Measurements from ENCODE around the gene HDAC10.
A peak's percentile ranks its signal among the peaks of the same experiment; 100 is the strongest.

The HDAC10 gene

GRCh38 chr22:50260801-50261614 lies 9.9 kb upstream of the HDAC10 start:
- Histone ChIP-seq H3K27me3 (replicated peaks in 2 of 5; ENCODE audit: control insufficient read depth in 4 of 5, insufficient read depth in 5 of 5, low read length in 4 of 5) (no peaks in the 10 kb centered on the region), H3K4me1 (ENCODE audit: control extremely low read depth in 1 of 4, control insufficient read depth in 4 of 4, insufficient read depth in 4 of 4, low read length in 3 of 4) (peaks cover 0 to 26% (median 24%) of the 10 kb centered on the region in 4 experiments), H3K27ac (ENCODE audit: insufficient read depth in 1 of 2, low read depth in 1 of 2, low read length in 2 of 2, poor library complexity in 1 of 2, severe bottlenecking in 2 of 2) (no peak overlapping the region), H3K4me3 (ENCODE audit: control insufficient read depth in 1 of 7, extremely low read depth in 1 of 7, insufficient read depth in 4 of 7, low read depth in 2 of 7, low read length in 6 of 7) (peak overlapping the region; percentile 13 to 72 (median 61)), H3K9me3 (ENCODE audit: control extremely low read depth in 1 of 5, control insufficient read depth in 4 of 5, insufficient read depth in 2 of 5, low read depth in 1 of 5, low read length in 4 of 5) (no peaks in the 10 kb centered on the region), H3K36me3 (ENCODE audit: control insufficient read depth in 4 of 4, insufficient read depth in 4 of 4, low read length in 3 of 4) (peaks cover 0 to 33% (median 10%) of the 10 kb centered on the region in 4 experiments)
- WGBS (ENCODE audit: insufficient coverage): under 1% methylated on average over 82 of the region's 92 CpGs
- ChIA-PET CTCF (interaction anchor here (1.1 kb wide), 1 partner anchor 9 kb away, joined by 5 read pairs; no protein-coding TSS in a partner anchor), POLR2A (no interaction called here)
- DNase-seq: peak in 2 of 3 donors; percentile 49 to 65

DNA sequence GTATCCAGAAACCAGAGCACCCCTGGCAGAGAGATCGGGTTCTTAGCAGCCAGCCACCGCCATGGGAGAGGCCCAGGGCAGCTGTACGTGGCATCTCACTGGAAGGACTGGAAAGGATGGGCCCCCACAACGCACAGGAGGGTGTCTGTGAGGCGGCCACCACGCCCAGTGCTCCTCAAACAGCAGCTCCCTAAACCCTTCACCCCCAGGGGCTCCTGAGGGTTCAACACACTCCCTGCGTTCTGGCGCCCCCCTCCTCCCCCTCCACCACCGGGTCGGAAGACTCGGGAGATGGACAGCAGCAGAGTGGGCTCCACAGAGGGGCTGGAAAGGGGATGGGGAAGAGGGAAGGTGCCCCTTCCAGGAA lies 9.4 kb upstream of the HDAC10 start:
- Histone ChIP-seq H3K4me3 (ENCODE audit: control insufficient read depth in 1 of 7, extremely low read depth in 1 of 7, insufficient read depth in 4 of 7, low read depth in 2 of 7, low read length in 6 of 7) (peak overlapping the region in 4 of 7 experiments; percentile 61 to 72 (median 64)), H3K4me1 (ENCODE audit: control extremely low read depth in 1 of 4, control insufficient read depth in 4 of 4, insufficient read depth in 4 of 4, low read length in 3 of 4) (peaks cover 0 to 26% (median 24%) of the 10 kb centered on the region in 4 experiments), H3K36me3 (ENCODE audit: control insufficient read depth in 4 of 4, insufficient read depth in 4 of 4, low read length in 3 of 4) (peaks cover 0 to 38% (median 13%) of the 10 kb centered on the region in 4 experiments), H3K27ac (ENCODE audit: insufficient read depth in 1 of 2, low read depth in 1 of 2, low read length in 2 of 2, poor library complexity in 1 of 2, severe bottlenecking in 2 of 2) (no peak overlapping the region), H3K27me3 (replicated peaks in 2 of 5; ENCODE audit: control insufficient read depth in 4 of 5, insufficient read depth in 5 of 5, low read length in 4 of 5) (no peaks in the 10 kb centered on the region), H3K9me3 (ENCODE audit: control extremely low read depth in 1 of 5, control insufficient read depth in 4 of 5, insufficient read depth in 2 of 5, low read depth in 1 of 5, low read length in 4 of 5) (no peaks in the 10 kb centered on the region)
- 50% methylated on average over 4 of the region's 11 CpGs for WGBS (ENCODE audit: insufficient coverage)
- CTCF ChIA-PET: interaction anchor here (1.1 kb wide), 1 partner anchor 8 kb away, joined by 5 read pairs; no protein-coding TSS in a partner anchor
- no peak for DNase-seq
- POLR2A ChIA-PET: no interaction called here

DNA sequence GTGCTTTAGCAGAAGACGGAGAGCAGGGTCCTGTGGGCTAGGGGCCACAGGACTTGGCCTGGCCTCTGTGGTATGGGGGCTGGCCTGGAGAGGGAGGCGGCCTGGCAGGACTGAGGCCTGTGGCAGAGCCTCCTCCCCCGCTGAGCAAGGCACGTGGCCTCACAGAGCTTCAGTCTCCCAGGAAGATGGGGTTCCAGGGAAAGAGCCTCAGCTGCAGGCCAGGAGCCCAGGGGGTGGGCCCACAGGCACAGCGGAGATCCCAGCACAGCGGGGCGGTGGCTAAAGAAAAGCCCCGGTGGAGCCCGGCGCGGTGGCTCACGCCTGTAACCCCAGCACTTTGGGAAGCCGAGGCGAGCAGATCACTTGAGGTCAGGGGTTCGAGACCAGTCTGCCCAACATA lies 8.2 kb upstream of the HDAC10 start:
- no peak overlapping the region for H3K27ac ChIP-seq (ENCODE audit: insufficient read depth in 1 of 2, low read depth in 1 of 2, low read length in 2 of 2, poor library complexity in 1 of 2, severe bottlenecking in 2 of 2)
- 97% methylated on average over 13 of the region's 15 CpGs for WGBS (ENCODE audit: insufficient coverage)
- H3K9me3 ChIP-seq (ENCODE audit: control extremely low read depth in 1 of 5, control insufficient read depth in 4 of 5, insufficient read depth in 2 of 5, low read depth in 1 of 5, low read length in 4 of 5): no peaks in the 10 kb centered on the region
- H3K4me1 ChIP-seq (ENCODE audit: control extremely low read depth in 1 of 4, control insufficient read depth in 4 of 4, insufficient read depth in 4 of 4, low read length in 3 of 4): peaks cover 0 to 26% (median 24%) of the 10 kb centered on the region in 4 experiments
- CTCF ChIA-PET: no interaction called here
- no peak overlapping the region for H3K4me3 ChIP-seq (ENCODE audit: control insufficient read depth in 1 of 7, extremely low read depth in 1 of 7, insufficient read depth in 4 of 7, low read depth in 2 of 7, low read length in 6 of 7)
- no peaks in the 10 kb centered on the region for H3K27me3 ChIP-seq (replicated peaks in 2 of 5; ENCODE audit: control insufficient read depth in 4 of 5, insufficient read depth in 5 of 5, low read length in 4 of 5)
- H3K36me3 ChIP-seq (ENCODE audit: control insufficient read depth in 4 of 4, insufficient read depth in 4 of 4, low read length in 3 of 4): peaks cover 0 to 41% (median 17%) of the 10 kb centered on the region in 4 experiments
- DNase-seq: no peak
- POLR2A ChIA-PET: no interaction called here

GRCh38 chr22:50258361-50259292 lies 7.6 kb upstream of the HDAC10 start:
- no peak for DNase-seq
- no peaks in the 10 kb centered on the region for H3K9me3 ChIP-seq (ENCODE audit: control extremely low read depth in 1 of 5, control insufficient read depth in 4 of 5, insufficient read depth in 2 of 5, low read depth in 1 of 5, low read length in 4 of 5)
- peaks cover 0 to 41% (median 19%) of the 10 kb centered on the region in 4 experiments for H3K36me3 ChIP-seq (ENCODE audit: control insufficient read depth in 4 of 4, insufficient read depth in 4 of 4, low read length in 3 of 4)
- no peak overlapping the region for H3K27ac ChIP-seq (ENCODE audit: insufficient read depth in 1 of 2, low read depth in 1 of 2, low read length in 2 of 2, poor library complexity in 1 of 2, severe bottlenecking in 2 of 2)
- ChIA-PET POLR2A (no interaction called here), CTCF (no interaction called here)
- H3K4me3 ChIP-seq (ENCODE audit: control insufficient read depth in 1 of 7, extremely low read depth in 1 of 7, insufficient read depth in 4 of 7, low read depth in 2 of 7, low read length in 6 of 7): no peak overlapping the region
- no peaks in the 10 kb centered on the region for H3K27me3 ChIP-seq (replicated peaks in 2 of 5; ENCODE audit: control insufficient read depth in 4 of 5, insufficient read depth in 5 of 5, low read length in 4 of 5)
- 98% methylated on average over 18 of the region's 24 CpGs for WGBS (ENCODE audit: insufficient coverage)
- peaks cover 0 to 26% (median 24%) of the 10 kb centered on the region in 4 experiments for H3K4me1 ChIP-seq (ENCODE audit: control extremely low read depth in 1 of 4, control insufficient read depth in 4 of 4, insufficient read depth in 4 of 4, low read length in 3 of 4)

GRCh38 chr22:50257451-50258360 lies 6.6 kb upstream of the HDAC10 start:
- Histone ChIP-seq H3K36me3 (ENCODE audit: control insufficient read depth in 4 of 4, insufficient read depth in 4 of 4, low read length in 3 of 4) (peaks cover 0 to 46% (median 19%) of the 10 kb centered on the region in 4 experiments), H3K4me3 (ENCODE audit: control insufficient read depth in 1 of 7, extremely low read depth in 1 of 7, insufficient read depth in 4 of 7, low read depth in 2 of 7, low read length in 6 of 7) (no peak overlapping the region), H3K27me3 (replicated peaks in 2 of 5; ENCODE audit: control insufficient read depth in 4 of 5, insufficient read depth in 5 of 5, low read length in 4 of 5) (no peaks in the 10 kb centered on the region), H3K27ac (ENCODE audit: insufficient read depth in 1 of 2, low read depth in 1 of 2, low read length in 2 of 2, poor library complexity in 1 of 2, severe bottlenecking in 2 of 2) (no peak overlapping the region), H3K9me3 (ENCODE audit: control extremely low read depth in 1 of 5, control insufficient read depth in 4 of 5, insufficient read depth in 2 of 5, low read depth in 1 of 5, low read length in 4 of 5) (no peaks in the 10 kb centered on the region), H3K4me1 (ENCODE audit: control extremely low read depth in 1 of 4, control insufficient read depth in 4 of 4, insufficient read depth in 4 of 4, low read length in 3 of 4) (peaks cover 0 to 19% (median 17%) of the 10 kb centered on the region in 4 experiments)
- DNase-seq: no peak
- 93% methylated on average over 27 of the region's 31 CpGs for WGBS (ENCODE audit: insufficient coverage)
- CTCF ChIA-PET: no interaction called here
- POLR2A ChIA-PET: no interaction called here

DNA sequence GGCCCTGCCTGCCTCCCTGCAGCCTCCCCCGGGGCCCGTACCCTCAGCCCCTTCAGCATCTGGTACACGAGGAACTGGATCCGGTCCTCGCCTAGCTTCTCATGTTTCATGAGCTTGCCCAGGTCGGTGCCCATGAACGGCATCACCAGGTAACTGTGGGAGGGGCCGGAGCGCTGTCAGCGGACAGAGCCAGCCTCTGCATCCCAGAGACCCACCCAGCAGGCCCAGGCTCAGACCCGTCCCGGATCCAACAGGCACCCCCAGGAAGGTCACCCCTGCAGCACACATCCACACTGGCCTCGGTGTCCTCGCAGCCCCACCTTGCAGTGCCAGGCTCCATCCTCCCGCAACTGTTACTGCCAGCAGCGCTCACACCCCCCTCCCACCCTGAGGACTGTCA lies 6.0 kb upstream of the HDAC10 start:
- over 99% methylated on average over 14 of the region's 16 CpGs for WGBS (ENCODE audit: insufficient coverage)

More for the DNA sequence above, 6.0 kb upstream of the HDAC10 start:
- Histone ChIP-seq H3K9me3 (ENCODE audit: control extremely low read depth in 1 of 5, control insufficient read depth in 4 of 5, insufficient read depth in 2 of 5, low read depth in 1 of 5, low read length in 4 of 5) (no peaks in the 10 kb centered on the region), H3K36me3 (ENCODE audit: control insufficient read depth in 4 of 4, insufficient read depth in 4 of 4, low read length in 3 of 4) (peaks cover 0 to 49% (median 19%) of the 10 kb centered on the region in 4 experiments), H3K4me3 (ENCODE audit: control insufficient read depth in 1 of 7, extremely low read depth in 1 of 7, insufficient read depth in 4 of 7, low read depth in 2 of 7, low read length in 6 of 7) (no peak overlapping the region), H3K27me3 (replicated peaks in 2 of 5; ENCODE audit: control insufficient read depth in 4 of 5, insufficient read depth in 5 of 5, low read length in 4 of 5) (no peaks in the 10 kb centered on the region), H3K27ac (ENCODE audit: insufficient read depth in 1 of 2, low read depth in 1 of 2, low read length in 2 of 2, poor library complexity in 1 of 2, severe bottlenecking in 2 of 2) (no peak overlapping the region), H3K4me1 (ENCODE audit: control extremely low read depth in 1 of 4, control insufficient read depth in 4 of 4, insufficient read depth in 4 of 4, low read length in 3 of 4) (peaks cover 0 to 13% (median 11%) of the 10 kb centered on the region in 4 experiments)
- ChIA-PET CTCF (no interaction called here), POLR2A (no interaction called here)
- DNase-seq: no peak

All from common myeloid progenitor, CD34-positive (primary cell).